Measurements from ENCODE around the gene SCN4B. TPM values are rescaled to one million over a fixed set of nuclear protein-coding genes. Genes with fewer than 3 reads are reported as not detected.

SCN4B gene
- total and polyA plus RNA-seq, 2 of the 8 experiments (the other 6 are each of a cell fraction or from before 2014, with no cell fraction given), result 2.8 to 4.9 TPM

DNA sequence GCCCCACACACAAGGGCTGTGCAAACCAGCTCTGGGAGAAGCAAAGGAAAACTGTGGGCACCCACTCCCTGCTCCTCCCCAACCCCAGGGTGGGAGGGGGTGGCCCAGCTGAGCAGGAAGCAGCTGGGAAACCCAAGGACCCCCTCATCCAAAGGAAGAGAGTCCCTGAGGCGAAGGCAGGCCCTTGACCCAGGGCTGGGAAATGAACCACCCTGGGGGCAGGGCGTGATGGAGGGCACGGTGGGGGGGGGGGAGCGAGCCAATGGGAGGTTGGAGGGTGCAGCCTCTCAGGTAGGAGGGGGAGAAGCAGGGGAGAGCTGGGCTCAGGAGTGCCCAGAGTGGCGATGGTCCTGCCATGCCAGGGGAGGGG lies 16.8 kb downstream of the SCN4B start:
- Histone ChIP-seq H3K79me2 (ENCODE audit: control insufficient read depth in 1 of 2, insufficient read depth in 2 of 2, low read length in 2 of 2) (no peaks in the 10 kb centered on the region), H2BK15ac (ENCODE audit: low read length) (no peak overlapping the region), H3K23me2 (ENCODE audit: low read depth, low read length) (no peaks in the 10 kb centered on the region), H3K18ac (ENCODE audit: extremely low read depth, low read length) (no peak overlapping the region), H2BK20ac (ENCODE audit: low read length) (no peak overlapping the region), H4K8ac (ENCODE audit: extremely low read depth, insufficient read depth, low read length) (no peak overlapping the region), H3K79me1 (ENCODE audit: low read depth, low read length) (no peaks in the 10 kb centered on the region), H2BK120ac (replicated peaks; ENCODE audit: low read depth, low read length) (no peak overlapping the region), H2BK12ac (ENCODE audit: low read depth, low read length) (no peak overlapping the region), H3K9me3 (ENCODE audit: insufficient read depth in 2 of 2, low read depth in 1 of 2, low read length in 1 of 2) (no peaks in the 10 kb centered on the region), H2AK5ac (ENCODE audit: low read depth, low read length) (no peak overlapping the region), H3K27me3 (replicated peaks in 1 of 4; ENCODE audit: control insufficient read depth in 3 of 4, extremely low read depth in 1 of 4, insufficient read depth in 3 of 4, low read length in 3 of 4) (no peaks in the 10 kb centered on the region), H2AFZ (ENCODE audit: low read length) (no peak overlapping the region), H4K20me1 (replicated peaks in 1 of 2; ENCODE audit: control insufficient read depth in 1 of 2, insufficient read depth in 2 of 2, low read length in 2 of 2) (no peaks in the 10 kb centered on the region), H3K4ac (replicated peaks; ENCODE audit: insufficient read length, low read depth, low read length) (no peak overlapping the region), H3K9ac (replicated peaks in 1 of 4; ENCODE audit: extremely low read depth in 1 of 4, low read depth in 3 of 4, low read length in 3 of 4) (no peak overlapping the region), H3K27ac (ENCODE audit: low read depth, low read length) (no peak overlapping the region), H3K56ac (replicated peaks; ENCODE audit: insufficient read length, low read depth, low read length) (no peak overlapping the region), H4K5ac (ENCODE audit: insufficient read length, low read depth, low read length) (no peak overlapping the region), H3K4me1 (replicated peaks in 1 of 4; ENCODE audit: control insufficient read depth in 3 of 4, insufficient read depth in 4 of 4, low read length in 3 of 4) (no peaks in the 10 kb centered on the region), H3K4me3 (ENCODE audit: extremely low read depth in 1 of 4, insufficient read depth in 2 of 4, low read depth in 3 of 4, low read length in 4 of 4) (no peak overlapping the region), H3K23ac (ENCODE audit: insufficient read length) (no peak overlapping the region), H3K36me3 (ENCODE audit: control insufficient read depth in 2 of 4, insufficient read depth in 4 of 4, low read length in 3 of 4) (no peaks in the 10 kb centered on the region), H3K4me2 (ENCODE audit: insufficient read depth in 1 of 2, low read depth in 2 of 2, low read length in 2 of 2) (no peak overlapping the region), H3K14ac (ENCODE audit: insufficient read length) (no peak overlapping the region), H2BK5ac (ENCODE audit: low read depth, low read length) (no peak overlapping the region), H4K91ac (replicated peaks; ENCODE audit: insufficient read length, low read length) (no peak overlapping the region)
- FAIRE-seq (no peak), DNase-seq (ENCODE audit: low read depth in 1 of 2, low spot score in 2 of 2) (no peak)
- ChIA-PET CTCF (ENCODE audit: partially characterized antibody) (interaction anchor here (1.6 to 5.1 kb wide), 2 partner anchors 9 to 36 kb away, joined by 5 to 22 read pairs; no protein-coding TSS in a partner anchor), POLR2A (ENCODE audit: partially characterized antibody) (no interaction called here)
- 100% methylated on average over 2 of the region's 5 CpGs; no CpG with 5 or more reads in 1 of the 2 experiments for WGBS, 2 experiments (ENCODE audit: extremely low coverage in 1 of 2, insufficient coverage in 1 of 2, insufficient read length in 1 of 2, insufficient replicate concordance in 2 of 2, low coverage in 1 of 2, low lambda C conversion rate in 2 of 2, missing lambda C conversion rate in 1 of 2)
- TF ChIP-seq, protein P1, sequence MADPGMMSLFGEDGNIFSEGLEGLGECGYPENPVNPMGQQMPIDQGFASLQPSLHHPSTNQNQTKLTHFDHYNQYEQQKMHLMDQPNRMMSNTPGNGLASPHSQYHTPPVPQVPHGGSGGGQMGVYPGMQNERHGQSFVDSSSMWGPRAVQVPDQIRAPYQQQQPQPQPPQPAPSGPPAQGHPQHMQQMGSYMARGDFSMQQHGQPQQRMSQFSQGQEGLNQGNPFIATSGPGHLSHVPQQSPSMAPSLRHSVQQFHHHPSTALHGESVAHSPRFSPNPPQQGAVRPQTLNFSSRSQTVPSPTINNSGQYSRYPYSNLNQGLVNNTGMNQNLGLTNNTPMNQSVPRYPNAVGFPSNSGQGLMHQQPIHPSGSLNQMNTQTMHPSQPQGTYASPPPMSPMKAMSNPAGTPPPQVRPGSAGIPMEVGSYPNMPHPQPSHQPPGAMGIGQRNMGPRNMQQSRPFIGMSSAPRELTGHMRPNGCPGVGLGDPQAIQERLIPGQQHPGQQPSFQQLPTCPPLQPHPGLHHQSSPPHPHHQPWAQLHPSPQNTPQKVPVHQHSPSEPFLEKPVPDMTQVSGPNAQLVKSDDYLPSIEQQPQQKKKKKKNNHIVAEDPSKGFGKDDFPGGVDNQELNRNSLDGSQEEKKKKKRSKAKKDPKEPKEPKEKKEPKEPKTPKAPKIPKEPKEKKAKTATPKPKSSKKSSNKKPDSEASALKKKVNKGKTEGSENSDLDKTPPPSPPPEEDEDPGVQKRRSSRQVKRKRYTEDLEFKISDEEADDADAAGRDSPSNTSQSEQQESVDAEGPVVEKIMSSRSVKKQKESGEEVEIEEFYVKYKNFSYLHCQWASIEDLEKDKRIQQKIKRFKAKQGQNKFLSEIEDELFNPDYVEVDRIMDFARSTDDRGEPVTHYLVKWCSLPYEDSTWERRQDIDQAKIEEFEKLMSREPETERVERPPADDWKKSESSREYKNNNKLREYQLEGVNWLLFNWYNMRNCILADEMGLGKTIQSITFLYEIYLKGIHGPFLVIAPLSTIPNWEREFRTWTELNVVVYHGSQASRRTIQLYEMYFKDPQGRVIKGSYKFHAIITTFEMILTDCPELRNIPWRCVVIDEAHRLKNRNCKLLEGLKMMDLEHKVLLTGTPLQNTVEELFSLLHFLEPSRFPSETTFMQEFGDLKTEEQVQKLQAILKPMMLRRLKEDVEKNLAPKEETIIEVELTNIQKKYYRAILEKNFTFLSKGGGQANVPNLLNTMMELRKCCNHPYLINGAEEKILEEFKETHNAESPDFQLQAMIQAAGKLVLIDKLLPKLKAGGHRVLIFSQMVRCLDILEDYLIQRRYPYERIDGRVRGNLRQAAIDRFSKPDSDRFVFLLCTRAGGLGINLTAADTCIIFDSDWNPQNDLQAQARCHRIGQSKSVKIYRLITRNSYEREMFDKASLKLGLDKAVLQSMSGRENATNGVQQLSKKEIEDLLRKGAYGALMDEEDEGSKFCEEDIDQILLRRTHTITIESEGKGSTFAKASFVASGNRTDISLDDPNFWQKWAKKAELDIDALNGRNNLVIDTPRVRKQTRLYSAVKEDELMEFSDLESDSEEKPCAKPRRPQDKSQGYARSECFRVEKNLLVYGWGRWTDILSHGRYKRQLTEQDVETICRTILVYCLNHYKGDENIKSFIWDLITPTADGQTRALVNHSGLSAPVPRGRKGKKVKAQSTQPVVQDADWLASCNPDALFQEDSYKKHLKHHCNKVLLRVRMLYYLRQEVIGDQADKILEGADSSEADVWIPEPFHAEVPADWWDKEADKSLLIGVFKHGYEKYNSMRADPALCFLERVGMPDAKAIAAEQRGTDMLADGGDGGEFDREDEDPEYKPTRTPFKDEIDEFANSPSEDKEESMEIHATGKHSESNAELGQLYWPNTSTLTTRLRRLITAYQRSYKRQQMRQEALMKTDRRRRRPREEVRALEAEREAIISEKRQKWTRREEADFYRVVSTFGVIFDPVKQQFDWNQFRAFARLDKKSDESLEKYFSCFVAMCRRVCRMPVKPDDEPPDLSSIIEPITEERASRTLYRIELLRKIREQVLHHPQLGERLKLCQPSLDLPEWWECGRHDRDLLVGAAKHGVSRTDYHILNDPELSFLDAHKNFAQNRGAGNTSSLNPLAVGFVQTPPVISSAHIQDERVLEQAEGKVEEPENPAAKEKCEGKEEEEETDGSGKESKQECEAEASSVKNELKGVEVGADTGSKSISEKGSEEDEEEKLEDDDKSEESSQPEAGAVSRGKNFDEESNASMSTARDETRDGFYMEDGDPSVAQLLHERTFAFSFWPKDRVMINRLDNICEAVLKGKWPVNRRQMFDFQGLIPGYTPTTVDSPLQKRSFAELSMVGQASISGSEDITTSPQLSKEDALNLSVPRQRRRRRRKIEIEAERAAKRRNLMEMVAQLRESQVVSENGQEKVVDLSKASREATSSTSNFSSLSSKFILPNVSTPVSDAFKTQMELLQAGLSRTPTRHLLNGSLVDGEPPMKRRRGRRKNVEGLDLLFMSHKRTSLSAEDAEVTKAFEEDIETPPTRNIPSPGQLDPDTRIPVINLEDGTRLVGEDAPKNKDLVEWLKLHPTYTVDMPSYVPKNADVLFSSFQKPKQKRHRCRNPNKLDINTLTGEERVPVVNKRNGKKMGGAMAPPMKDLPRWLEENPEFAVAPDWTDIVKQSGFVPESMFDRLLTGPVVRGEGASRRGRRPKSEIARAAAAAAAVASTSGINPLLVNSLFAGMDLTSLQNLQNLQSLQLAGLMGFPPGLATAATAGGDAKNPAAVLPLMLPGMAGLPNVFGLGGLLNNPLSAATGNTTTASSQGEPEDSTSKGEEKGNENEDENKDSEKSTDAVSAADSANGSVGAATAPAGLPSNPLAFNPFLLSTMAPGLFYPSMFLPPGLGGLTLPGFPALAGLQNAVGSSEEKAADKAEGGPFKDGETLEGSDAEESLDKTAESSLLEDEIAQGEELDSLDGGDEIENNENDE (IDR thresholded peaks at IDR 0.05; ENCODE audit: insufficient replicate concordance, low read length), result no peak

Data from H1 (cell line).